Fibroblast of the aortic adventitia (primary cell): ENCODE data around the gene EDEM3. TPM values are rescaled to one million over a fixed set of nuclear protein-coding genes. Genes with fewer than 3 reads are reported as not detected.
A peak's percentile ranks its signal among the peaks of the same experiment; 100 is the strongest.

Experiments
- DNase-seq: peaks from one replicate; pipeline ENCODE4 v3.0.0-alpha.2; 2010; ENCODE audit warnings: low read depth
- H3K4me3 ChIP-seq: 2 replicates; pipeline ENCODE4 v1.5.1; 2011; ENCODE audit warnings: low read depth, mild to moderate bottlenecking, control low read depth, low read length, moderate library complexity
- total RNA-seq: library from RNA; depleted of rRNA; stranded (reverse); fragments of >200 nt; gene quantifications from 2 replicates; pipeline ENCODE4 v1.2.3, GENCODE V29; 2012; ENCODE audit warnings: low replicate concordance
- TF ChIP-seq, protein P1 (sequence below): IDR thresholded peaks from 2 replicates; pipeline ENCODE4 v1.5.1; 2011; ENCODE audit warnings: mild to moderate bottlenecking, low read length, control low read depth, inconsistent platforms; ENCODE audit not compliant: insufficient read depth

EDEM3 gene
- total RNA-seq, 1 donor = 47.0 TPM

DNA sequence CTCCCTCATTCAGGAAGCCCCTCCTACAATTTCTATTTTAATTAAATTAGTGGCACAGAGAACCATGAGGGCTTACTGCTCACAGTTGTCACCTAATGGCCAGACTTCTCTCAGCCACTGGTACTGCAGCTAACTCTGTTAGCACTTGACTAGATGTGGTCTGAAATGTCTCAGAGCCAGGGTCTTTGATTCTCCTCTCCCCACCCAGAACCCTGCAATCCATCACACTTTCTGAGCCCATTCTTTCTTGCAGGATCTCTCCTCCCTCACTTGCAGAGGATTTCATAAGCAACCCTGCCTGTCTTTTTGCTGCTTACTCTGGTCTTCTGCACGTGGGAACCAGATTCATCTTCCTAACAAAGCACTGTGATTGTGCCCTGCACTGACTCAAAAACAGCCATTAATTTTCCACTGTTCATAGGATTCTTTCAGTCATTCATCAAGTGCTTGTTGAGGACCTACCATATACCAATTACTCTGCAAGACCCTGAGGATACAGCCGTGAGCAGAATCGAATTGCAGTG, 108.4 kb downstream of the EDEM3 start:
- peak; percentile 68 for DNase-seq
- H3K4me3 ChIP-seq = no peak overlapping the region
- TF ChIP-seq, protein P1, sequence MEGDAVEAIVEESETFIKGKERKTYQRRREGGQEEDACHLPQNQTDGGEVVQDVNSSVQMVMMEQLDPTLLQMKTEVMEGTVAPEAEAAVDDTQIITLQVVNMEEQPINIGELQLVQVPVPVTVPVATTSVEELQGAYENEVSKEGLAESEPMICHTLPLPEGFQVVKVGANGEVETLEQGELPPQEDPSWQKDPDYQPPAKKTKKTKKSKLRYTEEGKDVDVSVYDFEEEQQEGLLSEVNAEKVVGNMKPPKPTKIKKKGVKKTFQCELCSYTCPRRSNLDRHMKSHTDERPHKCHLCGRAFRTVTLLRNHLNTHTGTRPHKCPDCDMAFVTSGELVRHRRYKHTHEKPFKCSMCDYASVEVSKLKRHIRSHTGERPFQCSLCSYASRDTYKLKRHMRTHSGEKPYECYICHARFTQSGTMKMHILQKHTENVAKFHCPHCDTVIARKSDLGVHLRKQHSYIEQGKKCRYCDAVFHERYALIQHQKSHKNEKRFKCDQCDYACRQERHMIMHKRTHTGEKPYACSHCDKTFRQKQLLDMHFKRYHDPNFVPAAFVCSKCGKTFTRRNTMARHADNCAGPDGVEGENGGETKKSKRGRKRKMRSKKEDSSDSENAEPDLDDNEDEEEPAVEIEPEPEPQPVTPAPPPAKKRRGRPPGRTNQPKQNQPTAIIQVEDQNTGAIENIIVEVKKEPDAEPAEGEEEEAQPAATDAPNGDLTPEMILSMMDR = no peak

DNA sequence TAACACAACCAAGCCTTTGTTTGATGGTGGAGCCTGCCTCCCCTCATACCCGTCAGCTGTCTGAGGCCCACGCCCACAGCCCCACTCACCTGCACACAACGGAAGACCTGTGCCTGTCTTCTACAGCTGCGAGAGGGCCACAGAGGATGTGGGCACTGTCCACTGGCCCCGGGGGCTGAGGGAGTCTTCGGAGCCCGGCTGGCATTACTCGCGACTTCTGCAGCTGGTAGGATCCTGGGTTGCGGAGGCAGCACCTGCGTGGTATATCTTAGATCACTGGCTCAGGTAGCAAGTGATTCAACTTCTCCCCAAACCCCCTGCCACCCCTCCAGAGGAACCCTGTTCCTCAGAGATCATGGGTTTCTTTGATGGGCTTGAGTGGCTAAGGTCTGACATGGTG, 109.9 kb downstream of the EDEM3 start:
- TF ChIP-seq, protein P1 = no peak
- no peak overlapping the region for H3K4me3 ChIP-seq
- no peak for DNase-seq

DNA sequence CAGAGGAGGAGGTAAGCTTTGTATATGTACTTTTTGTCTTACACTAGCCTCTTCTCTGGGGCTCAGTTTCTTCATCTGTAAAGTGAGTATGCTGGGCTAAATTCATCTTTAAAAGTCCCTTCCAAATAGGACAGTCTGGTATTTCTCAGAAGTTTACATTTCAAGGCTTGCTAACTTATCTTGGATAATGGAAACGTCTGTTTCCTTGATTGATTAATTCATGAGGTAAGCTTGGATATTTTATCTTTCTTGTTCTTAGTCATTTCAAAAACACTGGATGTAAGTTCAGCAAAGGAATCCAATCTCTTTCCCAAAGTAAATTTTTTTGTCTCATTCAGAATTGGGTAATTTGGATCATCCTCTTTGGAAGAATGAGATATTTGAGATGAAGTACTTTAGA, 111.0 kb downstream of the EDEM3 start:
- DNase-seq = peak; percentile 75
- no peak overlapping the region for H3K4me3 ChIP-seq
- TF ChIP-seq, protein P1 = no peak

DNA sequence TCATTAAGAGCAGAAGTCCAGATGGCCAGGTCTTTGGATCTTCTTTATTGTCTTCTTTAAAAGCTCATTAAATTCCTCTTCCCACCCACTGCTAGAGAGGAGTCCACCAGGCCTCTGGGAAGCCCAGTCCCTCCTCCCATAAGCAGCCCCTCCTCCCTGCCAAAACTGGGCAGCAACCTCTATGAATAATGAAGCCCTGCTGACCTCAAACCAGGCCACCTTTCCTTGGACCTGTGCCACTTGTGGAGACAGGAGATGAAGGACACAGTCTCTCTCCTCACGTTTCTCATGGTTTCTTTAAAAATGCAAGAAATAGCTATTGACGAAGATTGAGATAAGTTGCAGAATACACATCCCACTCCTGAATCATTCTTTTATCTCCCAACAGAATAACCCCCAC, 112.8 kb downstream of the EDEM3 start:
- no peak for DNase-seq
- TF ChIP-seq, protein P1 = no peak

DNA sequence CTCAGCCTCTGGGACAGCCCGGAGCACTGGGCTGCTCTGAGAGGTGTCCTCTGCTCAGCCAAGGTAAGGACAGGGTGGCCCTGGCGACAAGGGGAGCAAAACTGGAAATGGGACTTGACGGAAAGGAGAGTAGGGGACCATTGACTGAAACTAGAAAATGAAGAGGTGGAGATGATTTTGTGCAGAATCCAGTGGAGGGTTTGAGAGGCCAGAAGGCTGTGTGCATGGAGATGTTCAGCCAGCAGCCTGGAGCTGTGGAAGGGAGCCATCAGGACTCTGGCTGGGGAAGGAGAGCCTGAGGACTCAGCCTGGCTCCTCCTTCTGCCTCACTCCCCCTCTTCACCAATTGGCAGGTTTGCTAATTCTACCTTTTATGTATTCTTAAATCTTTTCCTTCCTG, 114.2 kb downstream of the EDEM3 start:
- no peak for DNase-seq
- H3K4me3 ChIP-seq = no peak overlapping the region
- TF ChIP-seq, protein P1 = no peak

More for the DNA sequence above, 112.8 kb downstream of the EDEM3 start:
- H3K4me3 ChIP-seq = no peak overlapping the region

Other genes starting within 250 kb of the EDEM3 start
- gene NIBAN1, start 219.7 kb upstream of the EDEM3 start, total RNA-seq = 121 and 131 TPM in 2 replicates